SK-N-SH treated with all-trans-retinoic acid at 6 μM for 48 hours (cell line): ENCODE results near the gene TEX44.

Experiments
- ATAC-seq: fragments of 200-7000 bp; cut with Tn5 transposase; 3 replicates; pipeline ENCODE4 v1.9.1; 2020; ENCODE audit warnings: mild to moderate bottlenecking, moderate library complexity
- BACH2 ChIP-seq: fragments of 250-450 bp; sonication (Bioruptor Pico); IDR thresholded peaks from 2 replicates; pipeline ENCODE4 v1.9.0; 2021; ENCODE audit warnings: mild to moderate bottlenecking, borderline replicate concordance
- CSDC2 ChIP-seq: fragments of 250-450 bp; sonication (Bioruptor Pico); IDR thresholded peaks from 2 replicates; pipeline ENCODE4 v1.5.0; 2020; ENCODE audit warnings: mild to moderate bottlenecking, moderate library complexity
- ESRRG ChIP-seq: fragments of 250-450 bp; sonication (Bioruptor Pico); IDR thresholded peaks from 2 replicates; pipeline ENCODE4 v1.6.1; 2021; ENCODE audit warnings: mild to moderate bottlenecking
- GLIS3 ChIP-seq: fragments of 250-450 bp; sonication (Bioruptor Pico); IDR thresholded peaks from 2 replicates; pipeline ENCODE4 v1.5.0; 2020; ENCODE audit warnings: mild to moderate bottlenecking, moderate library complexity
- ISL1 ChIP-seq: fragments of 250-450 bp; sonication (Bioruptor Pico); IDR thresholded peaks from 2 replicates; pipeline ENCODE4 v2.1.2; 2022; ENCODE audit warnings: mild to moderate bottlenecking, moderate library complexity
- OSR1 ChIP-seq: fragments of 250-450 bp; sonication (Bioruptor Pico); IDR thresholded peaks from 2 replicates; pipeline ENCODE4 v1.8.0; 2022; ENCODE audit warnings: moderate library complexity, mild to moderate bottlenecking, inconsistent platforms
- PPARA ChIP-seq: fragments of 250-450 bp; sonication (Bioruptor Pico); IDR thresholded peaks from 2 replicates; pipeline ENCODE4 v1.5.0; 2020; ENCODE audit warnings: mild to moderate bottlenecking, borderline replicate concordance
- RARB ChIP-seq: fragments of 250-450 bp; sonication (Bioruptor Pico); IDR thresholded peaks from 2 replicates; pipeline ENCODE4 v1.8.0; 2021; ENCODE audit warnings: mild to moderate bottlenecking, moderate library complexity
- SNAI2 ChIP-seq: fragments of 250-450 bp; sonication (Bioruptor Pico); IDR thresholded peaks from 2 replicates; pipeline ENCODE4 v1.5.0; 2020; ENCODE audit warnings: mild to moderate bottlenecking, moderate library complexity
- TCF4 ChIP-seq: fragments of 250-450 bp; sonication (Bioruptor Pico); IDR thresholded peaks from 2 replicates; pipeline ENCODE4 v1.8.0; 2021; ENCODE audit warnings: mild to moderate bottlenecking, moderate library complexity, borderline replicate concordance
- TOX ChIP-seq: fragments of 250-450 bp; sonication (Bioruptor Pico); IDR thresholded peaks from 2 replicates; pipeline ENCODE4 v1.8.0; 2021; ENCODE audit warnings: mild to moderate bottlenecking, moderate library complexity, borderline replicate concordance
- ZC3H10 ChIP-seq: fragments of 250-450 bp; sonication (Bioruptor Pico); IDR thresholded peaks from 2 replicates; pipeline ENCODE4 v1.5.1; 2021; ENCODE audit warnings: mild to moderate bottlenecking, moderate library complexity
- ZFP3 ChIP-seq: fragments of 250-450 bp; sonication (Bioruptor Pico); IDR thresholded peaks from 2 replicates; pipeline ENCODE4 v1.5.0; 2020; ENCODE audit warnings: mild to moderate bottlenecking, moderate library complexity
- ZFP30 ChIP-seq: fragments of 450-650 bp; formaldehyde crosslinking; IDR thresholded peaks from 2 replicates; pipeline ENCODE4 v1.5.0; 2022; ENCODE audit warnings: mild to moderate bottlenecking, moderate library complexity
- ZNF565 ChIP-seq: fragments of 450-650 bp; formaldehyde crosslinking; conservative IDR thresholded peaks from 2 replicates; pipeline ENCODE4 v1.5.0; 2020; ENCODE audit warnings: low read depth, mild to moderate bottlenecking, moderate library complexity
- ZNF70 ChIP-seq: fragments of 450-650 bp; formaldehyde crosslinking; IDR thresholded peaks from 2 replicates; pipeline ENCODE4 v1.5.0; 2020; ENCODE audit warnings: mild to moderate bottlenecking, moderate library complexity
- ZNF8 ChIP-seq: fragments of 450-650 bp; formaldehyde crosslinking; IDR thresholded peaks from 2 replicates; pipeline ENCODE4 v1.5.0; 2020; ENCODE audit warnings: mild to moderate bottlenecking, moderate library complexity
- TF ChIP-seq, protein P1 (sequence below): fragments of 250-450 bp; sonication (Bioruptor Pico); IDR thresholded peaks from 2 replicates; pipeline ENCODE4 v1.8.0; 2020; ENCODE audit warnings: mild to moderate bottlenecking, moderate library complexity, borderline replicate concordance
- TF ChIP-seq, protein P2 (sequence below): fragments of 250-450 bp; sonication (Bioruptor Pico); IDR thresholded peaks from 2 replicates; pipeline ENCODE4 v1.5.0; 2020; ENCODE audit warnings: mild to moderate bottlenecking, moderate library complexity
- TF ChIP-seq, protein P3 (sequence below): fragments of 250-450 bp; sonication (Bioruptor Pico); IDR thresholded peaks from 2 replicates; pipeline ENCODE4 v1.5.1; 2021; ENCODE audit warnings: mild to moderate bottlenecking, moderate library complexity
- TF ChIP-seq, protein P4 (sequence below): fragments of 250-450 bp; sonication (Bioruptor Pico); IDR thresholded peaks from 2 replicates; pipeline ENCODE4 v1.8.0; 2021; ENCODE audit warnings: low read depth, mild to moderate bottlenecking, moderate library complexity, borderline replicate concordance
- TF ChIP-seq, protein P5 (sequence below): fragments of 250-450 bp; sonication (Bioruptor Pico); IDR thresholded peaks from 2 replicates; pipeline ENCODE4 v1.5.1; 2020; ENCODE audit warnings: low read depth, mild to moderate bottlenecking, moderate library complexity

TEX44 gene

DNA sequence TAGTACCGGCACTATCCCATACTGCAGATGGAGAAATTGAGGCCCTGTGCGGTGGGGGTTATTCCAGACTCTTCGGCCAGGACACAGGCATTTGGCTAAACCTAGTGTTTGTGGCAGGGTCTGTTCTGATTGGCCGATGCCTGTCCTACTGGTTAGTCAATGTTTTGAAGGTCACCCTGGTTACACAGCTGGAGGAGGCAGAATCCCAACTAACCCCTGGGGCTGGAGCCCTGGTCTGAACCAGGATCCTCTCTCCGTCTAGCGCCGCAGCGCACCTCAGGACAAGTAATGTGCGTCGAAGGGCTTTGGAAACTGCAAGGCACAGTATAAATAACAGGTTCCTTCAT, 19.4 kb downstream of the TEX44 start:
- TF ChIP-seq SNAI2 (CRISPR knock-in tag) (no peak), TCF4 (no peak), OSR1 (no peak), ZNF8 (CRISPR knock-in tag) (no peak), BACH2 (CRISPR knock-in tag) (no peak), TOX (CRISPR knock-in tag) (no peak), ZC3H10 (CRISPR knock-in tag) (no peak), PPARA (CRISPR knock-in tag) (no peak), ZFP3 (CRISPR knock-in tag) (no peak), ESRRG (CRISPR knock-in tag) (no peak)
- peak; percentile 19 for ATAC-seq

DNA sequence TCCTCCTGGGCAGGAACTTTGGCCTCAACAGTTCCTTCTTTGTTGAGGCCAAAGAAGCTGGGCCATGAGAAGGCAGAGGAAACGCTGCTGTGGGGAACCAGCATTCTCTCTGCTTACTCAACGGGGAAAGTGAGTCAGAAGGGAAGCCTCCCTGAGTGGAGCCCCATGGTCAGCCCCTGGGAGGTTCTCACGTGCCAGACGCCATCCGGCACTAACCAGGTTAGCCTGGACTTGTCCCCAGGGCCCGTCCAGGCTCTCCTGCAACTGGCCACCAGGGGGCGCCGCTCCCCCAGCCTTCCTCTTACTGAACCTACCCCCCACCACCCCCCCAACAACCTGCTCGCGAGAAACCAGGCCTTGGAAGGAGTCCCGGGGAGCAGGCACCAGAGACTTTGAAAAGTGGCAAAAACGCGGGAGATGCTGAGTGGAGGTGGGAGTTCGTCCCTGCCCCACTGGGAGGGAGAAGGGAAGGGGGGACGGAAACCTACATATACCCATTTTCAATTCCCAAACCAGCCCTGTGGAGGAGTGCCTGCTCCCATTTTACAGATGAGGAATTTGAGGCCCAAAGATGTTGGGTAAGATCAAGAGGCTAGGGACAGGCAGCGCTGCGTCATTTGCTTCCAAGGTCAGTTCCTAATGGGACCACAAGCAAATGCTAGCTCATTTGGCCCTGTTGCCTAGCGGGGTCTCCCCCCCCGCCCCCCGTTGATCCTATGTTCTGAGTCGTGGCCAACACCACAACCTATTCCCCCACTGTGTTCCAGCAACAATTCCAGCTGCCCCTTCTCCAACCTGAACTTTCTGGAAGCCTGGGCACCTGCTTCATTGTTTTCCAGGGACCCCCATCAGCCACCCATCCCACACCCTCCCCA, 20.0 kb downstream of the TEX44 start:
- TF ChIP-seq, protein P1, sequence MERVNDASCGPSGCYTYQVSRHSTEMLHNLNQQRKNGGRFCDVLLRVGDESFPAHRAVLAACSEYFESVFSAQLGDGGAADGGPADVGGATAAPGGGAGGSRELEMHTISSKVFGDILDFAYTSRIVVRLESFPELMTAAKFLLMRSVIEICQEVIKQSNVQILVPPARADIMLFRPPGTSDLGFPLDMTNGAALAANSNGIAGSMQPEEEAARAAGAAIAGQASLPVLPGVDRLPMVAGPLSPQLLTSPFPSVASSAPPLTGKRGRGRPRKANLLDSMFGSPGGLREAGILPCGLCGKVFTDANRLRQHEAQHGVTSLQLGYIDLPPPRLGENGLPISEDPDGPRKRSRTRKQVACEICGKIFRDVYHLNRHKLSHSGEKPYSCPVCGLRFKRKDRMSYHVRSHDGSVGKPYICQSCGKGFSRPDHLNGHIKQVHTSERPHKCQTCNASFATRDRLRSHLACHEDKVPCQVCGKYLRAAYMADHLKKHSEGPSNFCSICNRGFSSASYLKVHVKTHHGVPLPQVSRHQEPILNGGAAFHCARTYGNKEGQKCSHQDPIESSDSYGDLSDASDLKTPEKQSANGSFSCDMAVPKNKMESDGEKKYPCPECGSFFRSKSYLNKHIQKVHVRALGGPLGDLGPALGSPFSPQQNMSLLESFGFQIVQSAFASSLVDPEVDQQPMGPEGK (CRISPR knock-in tag), result peak; percentile 39; the same call in 1 of the 2 replicates
- TF ChIP-seq PPARA (CRISPR knock-in tag), result no peak
- no peak for TF ChIP-seq ZNF70 (CRISPR knock-in tag)
- TF ChIP-seq, protein P2, sequence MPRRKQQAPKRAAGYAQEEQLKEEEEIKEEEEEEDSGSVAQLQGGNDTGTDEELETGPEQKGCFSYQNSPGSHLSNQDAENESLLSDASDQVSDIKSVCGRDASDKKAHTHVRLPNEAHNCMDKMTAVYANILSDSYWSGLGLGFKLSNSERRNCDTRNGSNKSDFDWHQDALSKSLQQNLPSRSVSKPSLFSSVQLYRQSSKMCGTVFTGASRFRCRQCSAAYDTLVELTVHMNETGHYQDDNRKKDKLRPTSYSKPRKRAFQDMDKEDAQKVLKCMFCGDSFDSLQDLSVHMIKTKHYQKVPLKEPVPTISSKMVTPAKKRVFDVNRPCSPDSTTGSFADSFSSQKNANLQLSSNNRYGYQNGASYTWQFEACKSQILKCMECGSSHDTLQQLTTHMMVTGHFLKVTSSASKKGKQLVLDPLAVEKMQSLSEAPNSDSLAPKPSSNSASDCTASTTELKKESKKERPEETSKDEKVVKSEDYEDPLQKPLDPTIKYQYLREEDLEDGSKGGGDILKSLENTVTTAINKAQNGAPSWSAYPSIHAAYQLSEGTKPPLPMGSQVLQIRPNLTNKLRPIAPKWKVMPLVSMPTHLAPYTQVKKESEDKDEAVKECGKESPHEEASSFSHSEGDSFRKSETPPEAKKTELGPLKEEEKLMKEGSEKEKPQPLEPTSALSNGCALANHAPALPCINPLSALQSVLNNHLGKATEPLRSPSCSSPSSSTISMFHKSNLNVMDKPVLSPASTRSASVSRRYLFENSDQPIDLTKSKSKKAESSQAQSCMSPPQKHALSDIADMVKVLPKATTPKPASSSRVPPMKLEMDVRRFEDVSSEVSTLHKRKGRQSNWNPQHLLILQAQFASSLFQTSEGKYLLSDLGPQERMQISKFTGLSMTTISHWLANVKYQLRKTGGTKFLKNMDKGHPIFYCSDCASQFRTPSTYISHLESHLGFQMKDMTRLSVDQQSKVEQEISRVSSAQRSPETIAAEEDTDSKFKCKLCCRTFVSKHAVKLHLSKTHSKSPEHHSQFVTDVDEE (CRISPR knock-in tag), result 0 out of 2 replicates have a peak, but pooled peaks have one; percentile 45
- ATAC-seq, result peak; percentile 90

DNA sequence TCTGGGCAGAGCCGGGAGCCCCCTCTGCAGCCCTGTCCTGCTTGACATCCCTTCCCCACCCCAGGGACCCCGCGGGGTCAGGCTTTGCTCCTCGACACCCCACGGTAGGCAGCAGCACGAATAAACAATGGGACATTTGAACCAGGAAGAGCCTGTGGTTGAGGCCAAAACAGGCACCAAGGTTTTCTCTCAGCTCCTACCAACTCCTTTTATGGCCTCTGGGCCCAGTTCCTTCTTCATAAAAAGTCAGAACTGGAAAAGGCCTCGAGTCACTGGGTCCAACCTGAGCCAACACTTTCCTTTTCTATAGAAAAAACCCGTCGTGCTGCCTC, 20.6 kb downstream of the TEX44 start:
- TF ChIP-seq, protein P3, sequence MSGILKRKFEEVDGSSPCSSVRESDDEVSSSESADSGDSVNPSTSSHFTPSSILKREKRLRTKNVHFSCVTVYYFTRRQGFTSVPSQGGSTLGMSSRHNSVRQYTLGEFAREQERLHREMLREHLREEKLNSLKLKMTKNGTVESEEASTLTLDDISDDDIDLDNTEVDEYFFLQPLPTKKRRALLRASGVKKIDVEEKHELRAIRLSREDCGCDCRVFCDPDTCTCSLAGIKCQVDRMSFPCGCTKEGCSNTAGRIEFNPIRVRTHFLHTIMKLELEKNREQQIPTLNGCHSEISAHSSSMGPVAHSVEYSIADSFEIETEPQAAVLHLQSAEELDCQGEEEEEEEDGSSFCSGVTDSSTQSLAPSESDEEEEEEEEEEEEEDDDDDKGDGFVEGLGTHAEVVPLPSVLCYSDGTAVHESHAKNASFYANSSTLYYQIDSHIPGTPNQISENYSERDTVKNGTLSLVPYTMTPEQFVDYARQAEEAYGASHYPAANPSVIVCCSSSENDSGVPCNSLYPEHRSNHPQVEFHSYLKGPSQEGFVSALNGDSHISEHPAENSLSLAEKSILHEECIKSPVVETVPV (CRISPR knock-in tag), result no peak
- TF ChIP-seq, protein P4, sequence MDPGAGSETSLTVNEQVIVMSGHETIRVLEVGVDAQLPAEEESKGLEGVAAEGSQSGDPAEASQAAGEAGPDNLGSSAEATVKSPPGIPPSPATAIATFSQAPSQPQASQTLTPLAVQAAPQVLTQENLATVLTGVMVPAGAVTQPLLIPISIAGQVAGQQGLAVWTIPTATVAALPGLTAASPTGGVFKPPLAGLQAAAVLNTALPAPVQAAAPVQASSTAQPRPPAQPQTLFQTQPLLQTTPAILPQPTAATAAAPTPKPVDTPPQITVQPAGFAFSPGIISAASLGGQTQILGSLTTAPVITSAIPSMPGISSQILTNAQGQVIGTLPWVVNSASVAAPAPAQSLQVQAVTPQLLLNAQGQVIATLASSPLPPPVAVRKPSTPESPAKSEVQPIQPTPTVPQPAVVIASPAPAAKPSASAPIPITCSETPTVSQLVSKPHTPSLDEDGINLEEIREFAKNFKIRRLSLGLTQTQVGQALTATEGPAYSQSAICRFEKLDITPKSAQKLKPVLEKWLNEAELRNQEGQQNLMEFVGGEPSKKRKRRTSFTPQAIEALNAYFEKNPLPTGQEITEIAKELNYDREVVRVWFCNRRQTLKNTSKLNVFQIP (CRISPR knock-in tag), result no peak
- TF ChIP-seq, protein P5, sequence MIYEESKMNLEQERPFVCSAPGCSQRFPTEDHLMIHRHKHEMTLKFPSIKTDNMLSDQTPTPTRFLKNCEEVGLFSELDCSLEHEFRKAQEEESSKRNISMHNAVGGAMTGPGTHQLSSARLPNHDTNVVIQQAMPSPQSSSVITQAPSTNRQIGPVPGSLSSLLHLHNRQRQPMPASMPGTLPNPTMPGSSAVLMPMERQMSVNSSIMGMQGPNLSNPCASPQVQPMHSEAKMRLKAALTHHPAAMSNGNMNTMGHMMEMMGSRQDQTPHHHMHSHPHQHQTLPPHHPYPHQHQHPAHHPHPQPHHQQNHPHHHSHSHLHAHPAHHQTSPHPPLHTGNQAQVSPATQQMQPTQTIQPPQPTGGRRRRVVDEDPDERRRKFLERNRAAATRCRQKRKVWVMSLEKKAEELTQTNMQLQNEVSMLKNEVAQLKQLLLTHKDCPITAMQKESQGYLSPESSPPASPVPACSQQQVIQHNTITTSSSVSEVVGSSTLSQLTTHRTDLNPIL, result no peak
- TF ChIP-seq PPARA (CRISPR knock-in tag) (no peak), ZC3H10 (CRISPR knock-in tag) (no peak), OSR1 (no peak), ZFP3 (CRISPR knock-in tag) (no peak), GLIS3 (CRISPR knock-in tag) (no peak), TOX (CRISPR knock-in tag) (no peak), ZNF8 (CRISPR knock-in tag) (no peak), ESRRG (CRISPR knock-in tag) (no peak), ISL1 (CRISPR knock-in tag) (no peak), RARB (CRISPR knock-in tag) (no peak), ZFP30 (CRISPR knock-in tag) (no peak), TCF4 (no peak), ZNF565 (CRISPR knock-in tag) (no peak), CSDC2 (CRISPR knock-in tag) (no peak), ZNF70 (CRISPR knock-in tag) (no peak)
- TF ChIP-seq, protein P1 (CRISPR knock-in tag), result no peak
- TF ChIP-seq, all 23 proteins: peak for 0
- no peak for ATAC-seq
